Suppressor macrophage treated with lipopolysaccharide for 1 hour (primary cell): ENCODE measurements around the gene P4HA3.
"Not testable (repeated sequence)": the region's sequence is repeated elsewhere in the genome, so short reads cannot be mapped to it uniquely, and the experiment has no call there.

ENCODE experiments used
- DNase-seq, 3 donors: peaks; one replicate each; pipeline ENCODE4 v3.0.0-alpha.2; 2020 to 2022

The P4HA3 gene

GRCh38 chr11:74311352-74311926 lies at the start of gene P4HA3:
Gene P4HA3 (minus strand): TSS chr11:74311640. CDS start chr11:74311611, 29 bp downstream.
- peak; percentile 81 to 95 (median 90) for DNase-seq

- no peak for DNase-seq
Measured at GRCh38 chr11:74357449-74357848, 46.0 kb upstream of the P4HA3 start.

- DNase-seq, result no peak
Measured at GRCh38 chr11:74355626-74356025, 44.2 kb upstream of the P4HA3 start.

GRCh38 chr11:74354036-74354435 lies 42.6 kb upstream of the P4HA3 start:
- no peak for DNase-seq

- no peak for DNase-seq
Measured at GRCh38 chr11:74347381-74347780, 35.9 kb upstream of the P4HA3 start.

- no peak for DNase-seq
Measured at GRCh38 chr11:74345420-74345819, 34.0 kb upstream of the P4HA3 start.

- no peak for DNase-seq
Measured at GRCh38 chr11:74341921-74342320, 30.5 kb upstream of the P4HA3 start.

- DNase-seq, result no peak
Measured at GRCh38 chr11:74339619-74340018, 28.2 kb upstream of the P4HA3 start.

- no peak for DNase-seq
Measured at GRCh38 chr11:74338963-74339362, 27.5 kb upstream of the P4HA3 start.

- DNase-seq, result no peak
Measured at GRCh38 chr11:74333193-74333592, 21.8 kb upstream of the P4HA3 start.

GRCh38 chr11:74332291-74332690 lies 20.9 kb upstream of the P4HA3 start:
- no peak for DNase-seq

- DNase-seq, result not testable (repeated sequence)
Measured at GRCh38 chr11:74331000-74331399, 19.6 kb upstream of the P4HA3 start.

- DNase-seq, result no peak
Measured at GRCh38 chr11:74330075-74330858, 18.8 kb upstream of the P4HA3 start.

GRCh38 chr11:74327076-74327475 lies 15.6 kb upstream of the P4HA3 start:
- no peak for DNase-seq

- no peak for DNase-seq
Measured at GRCh38 chr11:74326665-74327064, 15.2 kb upstream of the P4HA3 start.

GRCh38 chr11:74325649-74326645 lies 14.5 kb upstream of the P4HA3 start:
- DNase-seq, result peak; percentile 26 to 37 (median 26)

GRCh38 chr11:74322667-74323066 lies 11.2 kb upstream of the P4HA3 start:
- no peak for DNase-seq

- DNase-seq, result peak; percentile 57 to 75 (median 68)
Measured at GRCh38 chr11:74321487-74322188, 10.2 kb upstream of the P4HA3 start.

- no peak for DNase-seq
Measured at GRCh38 chr11:74320538-74320937, 9.1 kb upstream of the P4HA3 start.

GRCh38 chr11:74319139-74319816 lies 7.8 kb upstream of the P4HA3 start:
- peak; percentile 48 to 77 (median 57) for DNase-seq

- no peak for DNase-seq
Measured at GRCh38 chr11:74318241-74318932, 6.9 kb upstream of the P4HA3 start.
